Activated effector memory CD4-positive, alpha-beta T cell treated with anti-CD3 and anti-CD28 coated beads, Interleukin-2, amount 50 U/mL, for 16 hours (primary cell): ENCODE measurements around the gene CD40.

Experiments used
- DNase-seq: peaks from one replicate; pipeline ENCODE4 v3.0.0-alpha.2; 2020

The CD40 gene

DNA sequence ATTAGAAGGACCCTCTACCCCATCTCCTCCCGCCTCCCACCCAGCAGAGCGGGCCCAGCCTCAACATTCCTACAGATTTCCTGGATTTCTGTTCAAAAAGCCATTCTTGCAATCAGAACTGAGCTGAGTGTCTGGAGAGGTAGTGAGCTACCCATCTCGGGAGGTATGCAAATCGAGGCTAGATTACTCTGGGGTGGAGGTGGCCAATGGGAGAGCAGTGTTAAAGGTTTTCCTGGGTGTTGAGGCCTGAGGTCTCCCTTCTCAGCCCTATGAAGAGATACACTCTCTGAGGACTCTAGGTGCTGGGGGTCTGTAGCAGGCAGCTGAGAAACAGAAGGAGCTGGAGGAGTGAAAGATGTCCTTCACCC is 57.0 kb downstream of the CD40 start:
- no peak for DNase-seq

DNA sequence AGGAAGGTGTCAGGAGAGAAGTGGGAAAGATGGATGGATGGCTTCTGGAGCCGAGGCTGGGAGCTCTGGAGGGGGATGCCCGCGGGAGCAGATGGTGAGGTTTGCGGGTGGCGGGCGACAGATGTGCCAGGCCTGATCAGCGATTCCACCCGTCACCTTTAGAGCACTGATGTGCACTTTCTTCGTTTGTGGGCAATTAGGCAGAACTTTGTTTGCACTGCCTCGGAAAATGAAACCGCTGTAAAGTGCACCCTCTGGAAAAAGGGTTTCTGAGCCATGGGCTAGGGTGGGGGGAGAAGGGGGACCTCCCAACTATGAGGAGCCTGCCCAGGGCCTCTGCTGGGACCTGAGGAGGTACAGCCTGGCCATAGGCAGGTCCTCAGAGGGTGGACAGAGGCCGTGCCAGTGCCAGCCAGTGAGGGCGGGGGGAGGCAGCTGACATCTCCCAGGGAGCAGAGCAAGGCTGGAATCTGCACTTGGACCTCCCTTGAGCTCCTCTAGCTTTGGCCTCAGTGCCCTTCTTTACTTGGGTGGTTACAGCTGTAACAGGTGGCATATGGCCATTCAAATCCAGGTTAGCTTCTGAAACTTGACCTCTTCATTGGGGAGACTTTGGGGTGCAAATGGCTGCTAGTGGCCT is 58.7 kb downstream of the CD40 start:
- DNase-seq, result no peak

GRCh38 chr20:46177768-46178167 is 59.7 kb downstream of the CD40 start:
- DNase-seq, result no peak

DNA sequence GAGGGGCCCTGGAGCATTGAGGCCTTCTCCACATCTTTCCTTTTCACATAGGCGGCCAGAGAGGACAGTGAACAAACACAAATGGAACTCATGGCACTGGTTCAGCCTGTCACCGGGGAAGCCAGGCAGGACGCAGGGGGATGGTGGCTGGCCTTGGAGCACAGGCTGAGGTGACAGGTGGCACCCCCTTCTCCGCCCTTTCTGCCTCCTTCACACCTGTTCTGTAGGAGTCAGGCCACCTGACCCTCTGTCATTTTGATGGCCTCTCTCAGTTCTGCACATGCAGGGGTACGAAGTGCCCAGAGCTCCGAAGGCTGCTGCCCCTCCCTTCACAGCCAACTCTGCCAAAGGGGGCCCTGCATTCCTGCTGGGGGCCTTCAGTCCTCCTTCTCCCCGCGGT is 60.8 kb downstream of the CD40 start:
- no peak for DNase-seq
